Sigmoid colon (tissue), 7 donors: ENCODE data around the gene METRN. TPM values are rescaled to one million over a fixed set of nuclear protein-coding genes. Genes with fewer than 3 reads are reported as not detected.

Source experiments
- DNase-seq: peaks from one replicate; pipeline ENCODE4 v3.0.0-alpha.2; 2019
- H3K27ac ChIP-seq, 4 donors: fragments of 200-600 bp; sonication (generic); one replicate each; pipeline ENCODE4 v1.5.1; 2016 to 2019; ENCODE audit warnings: mild to moderate bottlenecking in 1 of 4
- H3K27me3 ChIP-seq, 3 donors: fragments of 200-600 bp; sonication (generic); one replicate each; pipeline ENCODE4 v1.5.1; 2019; ENCODE audit warnings: mild to moderate bottlenecking in 1 of 3
- H3K36me3 ChIP-seq, 4 donors: fragments of 200-600 bp; sonication (generic); one replicate each; pipeline ENCODE4 v1.5.1; 2016 to 2019
- H3K4me1 ChIP-seq, 4 donors: fragments of 200-600 bp; sonication (generic); one replicate each; pipeline ENCODE4 v1.5.1; 2017 to 2019
- H3K4me3 ChIP-seq, 4 donors: fragments of 200-600 bp; sonication (generic); one replicate each; pipeline ENCODE4 v1.5.1; 2017 to 2019; ENCODE audit warnings: mild to moderate bottlenecking in 2 of 4, moderate library complexity in 1 of 4
- H3K9me3 ChIP-seq, 4 donors: fragments of 200-600 bp in 3 of 4; sonication (generic) in 3 of 4; one replicate each; pipeline versions ENCODE4 v1.5.1 to v1.6.1; 2013 to 2019
- EP300 ChIP-seq, 4 donors: sonication (generic); formaldehyde crosslinking; IDR thresholded peaks; one replicate each; pipeline ENCODE4 v1.6.1; 2017; ENCODE audit warnings: antibody characterized with exemption in 4 of 4
- POLR2A ChIP-seq, 2 donors: fragments of 450-650 bp; IDR thresholded peaks; one replicate each; pipeline ENCODE4 v1.6.1; 2016; ENCODE audit warnings: antibody characterized with exemption in 2 of 2, mild to moderate bottlenecking in 2 of 2, moderate library complexity in 2 of 2
- POLR2AphosphoS5 ChIP-seq, 4 donors: sonication (generic); formaldehyde crosslinking; IDR thresholded peaks; one replicate each; pipeline ENCODE4 v1.6.1; 2017; ENCODE audit warnings: antibody characterized with exemption in 4 of 4
- WGBS, 2 donors: extraction: QIAGEN DNeasy Blood & Tissue Kit; methylation state at CpG; one replicate each; pipeline ENCODE4 v1.1.7; 2013; 5-methylcytosine and 5-hydroxymethylcytosine counted together
- intact Hi-C: fragments of 100-400 bp; cut with DNase I; formaldehyde crosslinking; loops from one replicate; pipeline ENCODE4 v1.15.1; 2023
- polyA plus RNA-seq, 3 donors: library from polyadenylated mRNA; stranded (reverse); fragments of 200-250 nt; gene quantifications; one replicate each; pipeline ENCODE4 v1.2.3, GENCODE V29; 2013
- total RNA-seq, 4 donors: library from RNA; depleted of rRNA; stranded (reverse); fragments of >200 nt; gene quantifications; one replicate each; pipeline ENCODE4 v1.1.0, GENCODE V29; 2016
- TF ChIP-seq, protein P1 (sequence below), 4 experiments: fragments of 450-650 bp in 3 of 4; fragments of 200-600 bp in 1 of 4; IDR thresholded peaks; one replicate each; pipeline ENCODE4 v1.5.1; 2016 to 2019; ENCODE audit warnings: antibody characterized with exemption in 4 of 4, mild to moderate bottlenecking in 3 of 4, moderate library complexity in 2 of 4
- donor health status: healthy with polysubstance abuse.
- donor health status: Bipolar disorder and iron deficiency.
- donor health status: healthy.

METRN gene
- total and polyA plus RNA-seq, 7 donors: 16.5 to 49.9 (median 31.8) TPM

- TF ChIP-seq POLR2A (IDR thresholded peaks at IDR 0.05): no peak
- TF ChIP-seq EP300 (IDR thresholded peaks at IDR 0.05): no peak
- H3K4me1 ChIP-seq: peaks cover 0 to 58% (median 50%) of the 10 kb centered on the region in 4 donors
- DNase-seq: no peak
- H3K27ac ChIP-seq: no peak overlapping the region
- no peak overlapping the region for H3K4me3 ChIP-seq
- H3K27me3 ChIP-seq: peaks cover 27 to 44% (median 30%) of the 10 kb centered on the region in 3 donors
- intact Hi-C loops: no loop called here
- H3K9me3 ChIP-seq: no peaks in the 10 kb centered on the region
- 62 to 72% methylated on average over 29 of the region's 29 CpGs for WGBS, 2 donors
- H3K36me3 ChIP-seq: no peaks in the 10 kb centered on the region
These were observed 9.5 kb downstream of the METRN start for GRCh38 chr16:724188-725040.

DNA sequence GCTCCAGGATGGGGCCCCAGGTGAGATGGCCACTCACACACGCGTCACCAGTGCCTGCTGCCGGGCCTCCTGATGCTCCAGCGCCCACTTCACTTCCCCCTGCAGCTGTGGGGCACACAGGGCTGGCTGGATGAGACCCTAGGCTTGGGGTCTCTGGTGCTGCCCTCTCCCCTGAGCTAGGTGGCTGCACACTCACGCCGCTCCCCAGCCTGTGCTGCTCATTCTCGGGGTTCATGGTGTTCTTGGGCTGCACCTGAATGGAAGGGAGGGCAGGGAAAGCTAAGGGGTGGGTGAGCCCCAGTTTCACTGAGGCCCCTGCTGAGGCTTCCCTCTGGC lies 10.1 kb downstream of the METRN start:
- 60 to 80% methylated on average over 7 of the region's 7 CpGs for WGBS, 2 donors
- no peak overlapping the region for H3K27ac ChIP-seq
- no peaks in the 10 kb centered on the region for H3K36me3 ChIP-seq
- TF ChIP-seq POLR2AphosphoS5 (IDR thresholded peaks at IDR 0.05): no peak
- no peak for DNase-seq
- peaks cover 27 to 45% (median 30%) of the 10 kb centered on the region in 3 donors for H3K27me3 ChIP-seq
- intact Hi-C loops: no loop called here
- no peaks in the 10 kb centered on the region for H3K9me3 ChIP-seq
- H3K4me3 ChIP-seq: no peak overlapping the region
- H3K4me1 ChIP-seq: peaks cover 0 to 53% (median 44%) of the 10 kb centered on the region in 4 donors

DNA sequence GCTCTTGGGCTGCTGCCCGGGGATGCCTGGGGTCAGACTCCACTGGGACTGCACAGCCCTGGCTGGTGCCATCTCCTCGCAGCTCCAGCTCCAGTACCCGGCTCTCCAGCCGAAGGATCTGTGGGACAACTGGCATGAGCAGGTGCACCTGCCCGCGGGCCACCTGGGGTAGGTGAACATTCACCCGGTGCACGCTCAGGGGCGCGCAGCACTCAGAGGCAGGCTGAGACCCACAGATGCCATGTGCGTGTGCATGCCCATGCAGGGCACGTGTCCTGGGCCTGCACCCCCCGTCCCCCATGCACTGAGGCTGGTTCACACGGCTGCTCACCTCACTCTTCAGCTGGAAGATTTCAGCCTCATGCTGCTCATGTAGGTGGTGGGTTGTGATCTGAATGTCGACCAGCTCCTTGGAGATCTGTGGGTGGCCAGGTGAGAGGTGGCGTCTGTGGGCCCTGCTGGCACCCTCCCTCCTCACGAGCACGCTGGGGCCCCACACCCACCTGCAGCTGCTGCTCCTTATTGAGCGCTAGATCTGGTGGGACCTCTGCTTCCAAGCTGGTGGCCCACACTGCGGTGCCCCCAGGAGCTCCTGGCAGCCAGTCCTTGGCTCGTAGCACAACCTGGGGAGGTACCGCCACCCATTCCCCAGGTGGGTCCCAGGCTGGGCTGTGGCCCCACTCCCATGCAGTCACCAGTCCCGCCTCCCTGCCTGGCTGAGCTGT lies 10.7 kb downstream of the METRN start:
- H3K4me3 ChIP-seq: no peak overlapping the region
- intact Hi-C loops: no loop called here
- WGBS, 2 donors: 21 to 74% methylated on average over 23 of the region's 23 CpGs
- no peak overlapping the region for H3K27ac ChIP-seq
- no peaks in the 10 kb centered on the region for H3K36me3 ChIP-seq
- TF ChIP-seq EP300 (IDR thresholded peaks at IDR 0.05) (no peak), POLR2A (IDR thresholded peaks at IDR 0.05) (no peak), POLR2AphosphoS5 (IDR thresholded peaks at IDR 0.05) (no peak)
- TF ChIP-seq, protein P1, sequence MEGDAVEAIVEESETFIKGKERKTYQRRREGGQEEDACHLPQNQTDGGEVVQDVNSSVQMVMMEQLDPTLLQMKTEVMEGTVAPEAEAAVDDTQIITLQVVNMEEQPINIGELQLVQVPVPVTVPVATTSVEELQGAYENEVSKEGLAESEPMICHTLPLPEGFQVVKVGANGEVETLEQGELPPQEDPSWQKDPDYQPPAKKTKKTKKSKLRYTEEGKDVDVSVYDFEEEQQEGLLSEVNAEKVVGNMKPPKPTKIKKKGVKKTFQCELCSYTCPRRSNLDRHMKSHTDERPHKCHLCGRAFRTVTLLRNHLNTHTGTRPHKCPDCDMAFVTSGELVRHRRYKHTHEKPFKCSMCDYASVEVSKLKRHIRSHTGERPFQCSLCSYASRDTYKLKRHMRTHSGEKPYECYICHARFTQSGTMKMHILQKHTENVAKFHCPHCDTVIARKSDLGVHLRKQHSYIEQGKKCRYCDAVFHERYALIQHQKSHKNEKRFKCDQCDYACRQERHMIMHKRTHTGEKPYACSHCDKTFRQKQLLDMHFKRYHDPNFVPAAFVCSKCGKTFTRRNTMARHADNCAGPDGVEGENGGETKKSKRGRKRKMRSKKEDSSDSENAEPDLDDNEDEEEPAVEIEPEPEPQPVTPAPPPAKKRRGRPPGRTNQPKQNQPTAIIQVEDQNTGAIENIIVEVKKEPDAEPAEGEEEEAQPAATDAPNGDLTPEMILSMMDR (IDR thresholded peaks at IDR 0.05): no peak
- H3K27me3 ChIP-seq: peaks cover 27 to 45% (median 30%) of the 10 kb centered on the region in 3 donors
- no peak for DNase-seq
- H3K9me3 ChIP-seq: no peaks in the 10 kb centered on the region
- peaks cover 0 to 47% (median 39%) of the 10 kb centered on the region in 4 donors for H3K4me1 ChIP-seq

DNA sequence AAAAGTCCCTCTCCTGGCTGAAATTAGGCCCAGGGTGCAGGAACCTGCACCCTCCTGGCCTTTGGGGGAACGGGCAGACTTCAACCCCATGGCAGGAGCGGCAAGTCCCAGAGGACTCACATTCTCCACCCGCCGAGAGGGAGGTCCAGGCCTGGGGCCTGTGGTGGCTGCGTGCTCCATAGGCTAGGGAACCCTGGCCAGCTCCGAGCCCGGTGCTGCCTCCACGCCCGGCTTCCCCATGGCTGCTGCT lies 11.2 kb downstream of the METRN start:
- WGBS, 2 donors: 8 to 29% methylated on average over 9 of the region's 9 CpGs
- H3K27ac ChIP-seq: no peak overlapping the region
- no peaks in the 10 kb centered on the region for H3K9me3 ChIP-seq
- H3K4me1 ChIP-seq: peaks cover 0 to 44% (median 38%) of the 10 kb centered on the region in 4 donors
- peaks cover 27 to 45% (median 30%) of the 10 kb centered on the region in 3 donors for H3K27me3 ChIP-seq
- DNase-seq: no peak
- TF ChIP-seq EP300 (IDR thresholded peaks at IDR 0.05): no peak
- TF ChIP-seq POLR2AphosphoS5 (IDR thresholded peaks at IDR 0.05): no peak
- TF ChIP-seq, protein P1 (IDR thresholded peaks at IDR 0.05): no peak
- TF ChIP-seq POLR2A (IDR thresholded peaks at IDR 0.05): no peak
- H3K36me3 ChIP-seq: no peaks in the 10 kb centered on the region
- intact Hi-C loops: no loop called here
- no peak overlapping the region for H3K4me3 ChIP-seq

- 1 to 3% methylated on average over 88 of the region's 88 CpGs for WGBS, 2 donors
- Histone ChIP-seq H3K4me1 (peaks cover 0 to 40% (median 34%) of the 10 kb centered on the region in 4 donors), H3K9me3 (no peaks in the 10 kb centered on the region), H3K27me3 (peaks cover 27 to 45% (median 30%) of the 10 kb centered on the region in 3 donors), H3K36me3 (peaks cover 0 to 3% (median 0%) of the 10 kb centered on the region in 4 donors), H3K27ac (no peak within 1 kb of the TSS), H3K4me3 (peak within 1 kb of the TSS; percentile 17 to 53 (median 46))
- intact Hi-C loops: no loop called here
- peak; percentile 81 for DNase-seq
- TF ChIP-seq EP300 (IDR thresholded peaks at IDR 0.05) (no peak), POLR2AphosphoS5 (IDR thresholded peaks at IDR 0.05) (no peak), POLR2A (IDR thresholded peaks at IDR 0.05) (no peak)
- TF ChIP-seq, protein P1 (IDR thresholded peaks at IDR 0.05): no peak
These were observed 11.7 kb downstream of the METRN start, which contains the start of the genes CCDC78 and HAGHL for GRCh38 chr16:726438-727290. CCDC78 (minus strand) TSS chr16:726443; CDS start chr16:726367, 76 bp downstream. HAGHL (plus strand) TSS chr16:727106; CDS start chr16:727510, 404 bp downstream.
